HepG2 (cell line): ENCODE data around the gene SSC4D. TPM values are rescaled to one million over a fixed set of nuclear protein-coding genes. Genes with fewer than 3 reads are reported as not detected.
A peak's percentile ranks its signal among the peaks of the same experiment; 100 is the strongest.

ENCODE experiments used
- ATAC-seq: fragments of 200-7000 bp; cut with Tn5 transposase; 3 replicates; pipeline ENCODE4 v1.9.1; 2020; ENCODE audit warnings: mild to moderate bottlenecking, moderate library complexity
- BruUV-seq: library from RNA; stranded (reverse); fragments of 400-500 nt; replicated peaks from 2 replicates; lab custom pipeline; 2021; lab: Mats Ljungman, UMichigan
- CTCF ChIA-PET: fragments of 300-600 bp; formaldehyde crosslinking; extraction: SDS; loops from one replicate; lab custom pipeline; 2021; ENCODE audit warnings: low total read pairs, inconsistent platforms, low intra/inter-chr PET ratio; lab: Yijun Ruan, JAX
- POLR2A ChIA-PET: fragments of 350-600 bp; sonication (Branson Sonifier 250); formaldehyde crosslinking; loops from one replicate; lab custom pipeline; 2020; ENCODE audit warnings: antibody characterized with exemption, inconsistent platforms; lab: Yijun Ruan, JAX
- DNase-seq: peaks from one replicate; pipeline ENCODE4 v3.0.0-alpha.2; 2015; ENCODE audit warnings: low spot score
- FAIRE-seq: peaks from 3 replicates; lab custom pipeline; 2011; peaks lifted over from hg19 to GRCh38; lab: Jason Lieb, UNC
- H2AFZ ChIP-seq: one replicate; pipeline ENCODE4 v1.6.1; 2011; ENCODE audit warnings: low read length, inconsistent platforms
- H3K27ac ChIP-seq: fragments of 300-600 bp; 3 replicates; pipeline ENCODE4 v1.8.0; 2011; ENCODE audit warnings: mixed run types, mild to moderate bottlenecking, mixed read lengths, low read length, inconsistent platforms; ENCODE audit not compliant: insufficient read depth; ENCODE audit errors: extremely low read length
- H3K27me3 ChIP-seq, 2 experiments: fragments of 200-600 bp in 1 of 2; 2 replicates in 1 of 2; 3 replicates in 1 of 2; pipeline versions ENCODE4 v1.6.0 to v1.8.0; 2011; ENCODE audit warnings: low read length in 2 of 2, mild to moderate bottlenecking in 2 of 2, moderate library complexity in 2 of 2, inconsistent platforms in 1 of 2; ENCODE audit not compliant: insufficient read depth in 2 of 2, control insufficient read depth in 1 of 2
- H3K36me3 ChIP-seq, 2 experiments: fragments of 200-600 bp in 1 of 2; replicated peaks in 1 of 2; 2 replicates in 1 of 2; 3 replicates in 1 of 2; pipeline versions ENCODE4 v1.5.1 to v1.8.0; 2011; ENCODE audit warnings: low read length in 2 of 2, inconsistent platforms in 1 of 2; ENCODE audit not compliant: insufficient read depth in 2 of 2, control insufficient read depth in 1 of 2
- H3K4me1 ChIP-seq: 2 replicates; pipeline ENCODE4 v1.5.1; 2012; ENCODE audit warnings: low read length, inconsistent platforms; ENCODE audit not compliant: insufficient read depth
- H3K4me2 ChIP-seq: 2 replicates; pipeline ENCODE4 v1.6.0; 2011; ENCODE audit warnings: low read depth, low read length, inconsistent platforms
- H3K4me3 ChIP-seq, 3 experiments: fragments of 200-600 bp in 1 of 3; sonication (generic), shearing (Covaris generic) in 1 of 3; replicated peaks in 1 of 3; 2 replicates each; pipeline ENCODE4 v1.5.1; 2011 to 2016; ENCODE audit warnings: low read length in 3 of 3, inconsistent platforms in 2 of 3, low read depth in 2 of 3, mild to moderate bottlenecking in 2 of 3, control low read depth in 1 of 3, mixed read lengths in 1 of 3; ENCODE audit not compliant: insufficient read depth in 1 of 3
- H3K79me2 ChIP-seq: one replicate; pipeline ENCODE4 v1.6.1; 2011; ENCODE audit warnings: low read length, inconsistent platforms; ENCODE audit not compliant: insufficient read depth
- H3K9ac ChIP-seq: 2 replicates; pipeline ENCODE4 v1.6.0; 2011; ENCODE audit warnings: mild to moderate bottlenecking, low read depth, low read length, inconsistent platforms; ENCODE audit not compliant: insufficient read depth
- H3K9me3 ChIP-seq: 2 replicates; pipeline ENCODE4 v1.5.1; 2012; ENCODE audit warnings: mild to moderate bottlenecking, low read length
- H4K20me1 ChIP-seq: 2 replicates; pipeline ENCODE4 v1.6.0; 2011; ENCODE audit warnings: inconsistent platforms, mild to moderate bottlenecking, low read length, moderate library complexity; ENCODE audit not compliant: insufficient read depth
- KLF6 ChIP-seq: IDR thresholded peaks from 2 replicates; pipeline ENCODE4 v1.8.0; 2016; ENCODE audit warnings: missing biosample characterization, missing genetic modification reagents
- MEIS1 ChIP-seq: sonication (generic); formaldehyde crosslinking; IDR thresholded peaks from 2 replicates; pipeline ENCODE4 v1.9.0; 2021; ENCODE audit warnings: mild to moderate bottlenecking, missing genetic modification reagents, moderate library complexity, borderline replicate concordance
- NCOA2 ChIP-seq: sonication (generic); formaldehyde crosslinking; IDR thresholded peaks from 2 replicates; pipeline ENCODE4 v1.8.0; 2022; ENCODE audit warnings: inconsistent platforms
- RBM39 ChIP-seq: fragments of 200-400 bp; formaldehyde crosslinking; IDR thresholded peaks from one replicate; pipeline ENCODE4 v1.6.1; 2018; ENCODE audit warnings: antibody characterized with exemption, mild to moderate bottlenecking, low read depth, low read length; ENCODE audit not compliant: poor library complexity, severe bottlenecking
- SOX6 ChIP-seq, 2 experiments: fragments of 450-650 bp in 1 of 2; sonication (generic) in 1 of 2; formaldehyde crosslinking in 1 of 2; IDR thresholded peaks; 2 replicates each; pipeline versions ENCODE4 v1.4.0 to v1.6.1; 2017 to 2020; ENCODE audit warnings: antibody characterized with exemption in 1 of 2, mild to moderate bottlenecking in 1 of 2, missing genetic modification reagents in 1 of 2
- ZNF816 ChIP-seq: sonication (generic); formaldehyde crosslinking; IDR thresholded peaks from 2 replicates; pipeline ENCODE4 v1.8.0; 2022; ENCODE audit warnings: missing genetic modification reagents, mild to moderate bottlenecking, borderline replicate concordance
- WGBS: methylation state at CpG from one replicate; pipeline ENCODE4 v1.1.6; 2017; ENCODE audit warnings: low lambda C conversion rate; 5-methylcytosine and 5-hydroxymethylcytosine counted together
- in situ Hi-C: cut with HindIII; loops from 2 replicates; pipeline ENCODE4 v1.10.0; 2017; ENCODE audit warnings: low pct_unique_long_range_greater_than_20kb; ENCODE audit not compliant: extremely low pct_ligation_motif_present
- intact Hi-C: fragments of 100-400 bp; cut with micrococcal nuclease; formaldehyde crosslinking; loops from one replicate; pipeline ENCODE4 v1.10.0; 2022; ENCODE audit not compliant: unreplicated experiment
- polyA plus RNA-seq, 8 experiments: library from polyadenylated mRNA; depleted of rRNA in 3 of 8; stranded (reverse) in 7 of 8; unstranded in 1 of 8; fragments of >200 nt; fragmentation: Illumina TruSeq in 4 of 8; extraction: Trizol in 4 of 8; gene quantifications; 2 replicates each; pipeline versions ENCODE4 v1.2.1 to v1.2.3, GENCODE V29; 2011 to 2016; ENCODE audit warnings: low read depth in 4 of 8, missing spikeins in 1 of 8, mixed read lengths in 1 of 8; ENCODE audit not compliant: insufficient read depth in 1 of 8
- total RNA-seq, 5 experiments: library from RNA; depleted of rRNA; stranded (reverse); fragments of >200 nt; fragmentation: Illumina TruSeq; extraction: Trizol; gene quantifications; 2 replicates each; pipeline ENCODE4 v1.2.3, GENCODE V29; 2016; ENCODE audit warnings: low read depth in 1 of 5
- TF ChIP-seq, protein P1 (sequence below): IDR thresholded peaks from 2 replicates; pipeline ENCODE4 v1.6.1; 2016; ENCODE audit warnings: missing biosample characterization, missing genetic modification reagents, low read depth
- TF ChIP-seq, protein P2 (sequence below): sonication (generic); formaldehyde crosslinking; IDR thresholded peaks from 2 replicates; pipeline ENCODE4 v1.5.0; 2020; ENCODE audit warnings: mild to moderate bottlenecking, missing genetic modification reagents

The SSC4D gene
- total and polyA plus RNA-seq, 2 of the 13 experiments (the other 11 are each of a cell fraction or from before 2014, with no cell fraction given) = 33.3 to 63.8 TPM

DNA sequence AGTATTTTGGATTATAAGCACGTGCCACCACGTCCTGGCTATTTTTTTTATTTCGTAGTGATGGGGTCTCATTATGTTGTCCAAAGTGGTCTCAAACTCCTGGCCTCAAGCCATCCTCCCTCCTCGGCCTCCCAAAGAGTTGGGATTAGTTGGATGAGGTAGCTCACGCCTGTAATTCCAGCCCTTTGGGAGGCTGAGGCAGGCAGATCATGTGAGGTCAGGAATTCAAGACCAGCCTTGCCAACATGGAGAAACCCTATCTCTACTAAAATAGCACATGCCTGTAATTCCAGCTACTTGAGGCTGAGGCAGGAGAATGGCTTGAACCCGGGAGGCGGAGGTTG lies 28.9 kb downstream of the SSC4D start:
- no peaks in the 10 kb centered on the region for H3K27me3 ChIP-seq
- BruUV-seq = no TSS peak
- H3K79me2 ChIP-seq = no peaks in the 10 kb centered on the region
- DNase-seq = no peak
- H3K9me3 ChIP-seq = no peaks in the 10 kb centered on the region
- CTCF ChIA-PET = no interaction called here
- H4K20me1 ChIP-seq = no peaks in the 10 kb centered on the region
- intact Hi-C loops = no loop called here
- POLR2A ChIA-PET = interaction anchor here (0.6 kb wide), 1 partner anchor 30 kb away, joined by 3 read pairs; no protein-coding TSS in a partner anchor
- H3K4me3 ChIP-seq = peak overlapping the region in 2 of 3 experiments; percentile 60 to 70; a peak in 3 of 6 replicates
- H3K36me3 ChIP-seq = no peaks in the 10 kb centered on the region
- peak overlapping the region; percentile 76 for H3K9ac ChIP-seq
- TF ChIP-seq, protein P1, sequence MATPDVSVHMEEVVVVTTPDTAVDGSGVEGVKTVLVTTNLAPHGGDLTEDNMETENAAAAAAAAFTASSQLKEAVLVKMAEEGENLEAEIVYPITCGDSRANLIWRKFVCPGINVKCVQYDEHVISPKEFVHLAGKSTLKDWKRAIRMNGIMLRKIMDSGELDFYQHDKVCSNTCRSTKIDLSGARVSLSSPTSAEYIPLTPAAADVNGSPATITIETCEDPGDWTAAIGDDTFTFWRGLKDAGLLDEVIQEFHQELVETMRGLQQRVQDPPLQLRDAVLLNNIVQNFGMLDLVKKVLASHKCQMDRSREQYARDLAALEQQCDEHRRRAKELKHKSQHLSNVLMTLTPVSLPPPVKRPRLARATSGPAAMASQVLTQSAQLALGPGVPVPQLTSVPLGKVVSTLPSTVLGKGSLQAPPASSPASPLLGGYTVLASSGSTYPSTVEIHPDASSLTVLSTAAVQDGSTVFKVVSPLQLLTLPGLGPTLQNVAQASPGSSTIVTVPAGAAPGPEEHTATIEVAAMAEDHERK (CRISPR knock-in tag) = no peak
- TF ChIP-seq RBM39 = no peak
- TF ChIP-seq, protein P2, sequence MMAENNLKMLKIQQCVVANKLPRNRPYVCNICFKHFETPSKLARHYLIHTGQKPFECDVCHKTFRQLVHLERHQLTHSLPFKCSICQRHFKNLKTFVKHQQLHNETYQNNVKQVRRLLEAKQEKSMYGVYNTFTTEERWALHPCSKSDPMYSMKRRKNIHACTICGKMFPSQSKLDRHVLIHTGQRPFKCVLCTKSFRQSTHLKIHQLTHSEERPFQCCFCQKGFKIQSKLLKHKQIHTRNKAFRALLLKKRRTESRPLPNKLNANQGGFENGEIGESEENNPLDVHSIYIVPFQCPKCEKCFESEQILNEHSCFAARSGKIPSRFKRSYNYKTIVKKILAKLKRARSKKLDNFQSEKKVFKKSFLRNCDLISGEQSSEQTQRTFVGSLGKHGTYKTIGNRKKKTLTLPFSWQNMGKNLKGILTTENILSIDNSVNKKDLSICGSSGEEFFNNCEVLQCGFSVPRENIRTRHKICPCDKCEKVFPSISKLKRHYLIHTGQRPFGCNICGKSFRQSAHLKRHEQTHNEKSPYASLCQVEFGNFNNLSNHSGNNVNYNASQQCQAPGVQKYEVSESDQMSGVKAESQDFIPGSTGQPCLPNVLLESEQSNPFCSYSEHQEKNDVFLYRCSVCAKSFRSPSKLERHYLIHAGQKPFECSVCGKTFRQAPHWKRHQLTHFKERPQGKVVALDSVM (CRISPR knock-in tag) = peak; percentile 84; the same call in 1 of the 2 replicates
- no peak for TF ChIP-seq KLF6 (CRISPR knock-in tag)
- TF ChIP-seq ZNF816 (CRISPR knock-in tag) = 0 out of 2 replicates have a peak, but pooled peaks have one; percentile 42
- no peak for TF ChIP-seq SOX6 (IDR thresholded peaks at IDR 0.05)
- no peak for TF ChIP-seq SOX6 (CRISPR knock-in tag; IDR thresholded peaks at IDR 0.05)
- TF ChIP-seq MEIS1 (CRISPR knock-in tag) = no peak
- no peak for TF ChIP-seq NCOA2 (CRISPR knock-in tag)
- H3K4me1 ChIP-seq = peaks cover 68% of the 10 kb centered on the region
- no peak for FAIRE-seq
- H2AFZ ChIP-seq = peak overlapping the region; percentile 55
- in situ Hi-C loops = no loop called here
- peak overlapping the region; percentile 81 for H3K4me2 ChIP-seq
- no peak for ATAC-seq
- peak overlapping the region; percentile 78 for H3K27ac ChIP-seq
- WGBS = 93% methylated on average over 7 of the region's 7 CpGs
